Measurements from ENCODE around the gene EP400.

- TF ChIP-seq CTCF (IDR thresholded peaks at IDR 0.05) (no peak), POLR2A (IDR thresholded peaks at IDR 0.05) (no peak)
These were observed 7.8 kb upstream of the EP400 start for GRCh38 chr12:131941987-131942341.
